Measurements from ENCODE around the gene QPCT.
A peak's percentile ranks its signal among the peaks of the same experiment; 100 is the strongest.
"Not testable (repeated sequence)": the region's sequence is repeated elsewhere in the genome, so short reads cannot be mapped to it uniquely, and the experiment has no call there.

QPCT gene

DNA sequence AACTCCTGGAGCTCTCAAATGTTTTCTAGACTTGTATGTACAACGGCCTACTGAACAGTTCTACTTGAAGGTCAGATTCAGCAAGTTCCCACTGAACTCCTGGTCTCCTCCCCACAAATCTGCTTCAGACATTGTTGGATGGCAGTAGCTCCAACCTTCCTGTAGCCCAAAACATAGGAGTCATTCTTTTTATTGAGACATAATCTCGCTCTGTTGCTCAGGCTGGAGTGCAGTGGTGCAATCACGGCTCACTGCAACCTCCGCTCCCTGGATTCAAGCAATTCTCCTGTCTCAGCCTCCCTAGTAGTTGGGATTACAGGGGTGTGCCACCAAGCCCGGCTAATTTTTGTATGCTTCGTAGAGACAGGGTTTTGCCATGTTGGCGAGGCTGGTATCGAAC is 47.3 kb downstream of the QPCT start:
- DNase-seq (ENCODE audit: low spot score) = no peak

DNA sequence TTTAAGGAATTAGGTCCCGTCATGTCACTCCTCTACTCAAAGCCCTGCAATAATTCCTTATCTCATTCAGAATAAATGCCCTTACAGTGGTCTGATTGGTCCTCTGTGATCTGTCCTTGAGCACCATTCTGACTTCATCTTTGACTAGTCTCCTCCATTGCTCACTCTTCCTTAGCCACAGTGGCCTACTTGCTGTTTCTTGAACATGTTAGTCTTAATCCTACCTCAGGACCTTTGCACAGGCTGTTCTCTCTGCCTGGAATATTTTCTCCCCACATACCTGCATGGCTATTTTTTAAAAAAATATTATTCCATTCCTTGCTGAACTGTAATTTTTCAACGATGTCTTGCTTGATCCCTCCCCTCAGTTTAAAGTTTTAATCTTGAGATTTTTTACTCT is 48.0 kb downstream of the QPCT start:
- no peak for DNase-seq (ENCODE audit: low spot score)

DNA sequence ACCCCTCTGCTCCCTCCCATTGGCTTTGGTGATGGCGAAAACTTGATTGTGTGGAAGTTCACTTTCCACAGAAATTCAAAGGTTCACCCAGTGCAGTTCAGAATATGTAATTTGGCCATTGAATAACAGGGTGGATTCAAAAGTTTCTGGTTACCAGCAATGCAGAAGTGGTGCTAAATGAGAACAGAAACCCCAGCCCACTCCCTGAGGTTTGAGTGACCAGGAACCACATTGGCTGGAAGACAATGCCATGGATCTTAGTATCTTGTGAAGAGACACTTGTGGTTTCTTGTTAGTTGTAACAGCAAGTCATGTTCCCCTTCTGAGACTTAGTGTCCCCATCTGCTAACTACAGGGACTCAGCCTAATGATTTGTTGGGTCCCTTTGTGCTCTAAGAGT is 49.8 kb downstream of the QPCT start:
- peak; percentile 19 for DNase-seq (ENCODE audit: low spot score)

DNA sequence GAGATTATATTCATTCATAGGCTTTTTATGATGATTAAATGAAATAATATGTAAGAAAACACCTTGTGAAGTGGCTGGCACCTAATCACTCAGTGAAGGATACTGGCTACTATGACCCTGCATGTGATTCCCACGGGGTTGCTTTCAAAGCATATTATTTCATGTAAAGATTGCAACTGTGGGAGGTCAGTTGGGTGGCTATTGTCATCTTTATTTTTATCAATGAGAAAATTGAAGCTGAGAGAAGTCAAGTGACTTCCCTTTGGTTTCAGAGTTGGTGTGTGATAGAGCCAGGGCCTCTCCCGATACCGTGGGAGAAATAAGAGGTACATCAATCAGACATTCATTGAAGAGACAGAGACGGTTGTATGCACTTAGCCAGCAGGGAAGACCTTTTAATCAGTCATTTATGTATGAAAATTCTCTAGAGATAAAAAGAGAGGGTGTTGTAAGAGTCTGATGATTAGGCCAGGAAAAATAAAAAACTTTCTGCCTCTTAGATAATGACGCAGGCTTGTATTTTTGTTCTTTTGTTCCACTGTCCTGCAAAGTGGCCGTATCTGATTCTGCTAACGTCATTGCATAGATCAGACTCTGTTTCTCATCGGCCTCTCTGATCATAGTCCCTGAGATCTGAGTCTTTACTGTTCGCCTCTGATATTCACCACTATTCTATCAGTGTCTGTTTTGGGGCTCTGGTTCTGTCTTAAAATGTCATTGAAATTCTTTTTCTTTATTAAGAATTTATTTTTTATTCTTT is 50.5 kb downstream of the QPCT start:
- DNase-seq (ENCODE audit: low spot score) = no peak

DNA sequence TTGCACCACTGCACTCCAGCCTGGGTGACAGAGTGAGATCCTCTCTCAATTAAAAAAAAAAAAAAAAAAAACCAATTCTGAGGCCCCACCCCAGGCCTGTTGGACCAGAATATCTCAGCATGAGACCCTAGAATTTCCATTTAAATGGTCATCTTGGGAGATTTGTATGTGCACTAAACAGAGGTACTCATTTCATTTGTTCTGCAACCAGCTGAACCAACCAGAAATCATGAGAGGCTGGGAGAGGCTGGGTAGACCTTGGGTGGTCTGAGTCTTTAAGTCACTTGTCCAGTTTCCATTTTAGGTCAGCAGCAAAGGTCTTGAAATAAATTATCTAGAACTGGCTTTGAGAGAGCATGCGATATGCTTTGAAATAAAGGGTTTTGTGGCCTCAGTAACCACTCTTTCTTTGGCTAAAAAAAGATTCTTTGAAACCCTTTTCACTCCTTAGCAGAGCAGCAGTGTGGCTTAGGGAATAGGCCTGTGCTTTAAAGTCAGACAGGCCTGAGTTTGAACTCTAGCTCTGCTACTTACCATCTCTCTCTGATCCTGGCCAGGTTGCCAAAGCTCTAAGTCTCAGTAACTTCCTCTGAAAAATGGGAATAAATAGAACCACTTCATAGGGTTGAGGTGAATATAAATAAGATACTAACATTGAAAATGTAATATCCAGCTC is 52.6 kb downstream of the QPCT start:
- DNase-seq (ENCODE audit: low spot score) = no peak

DNA sequence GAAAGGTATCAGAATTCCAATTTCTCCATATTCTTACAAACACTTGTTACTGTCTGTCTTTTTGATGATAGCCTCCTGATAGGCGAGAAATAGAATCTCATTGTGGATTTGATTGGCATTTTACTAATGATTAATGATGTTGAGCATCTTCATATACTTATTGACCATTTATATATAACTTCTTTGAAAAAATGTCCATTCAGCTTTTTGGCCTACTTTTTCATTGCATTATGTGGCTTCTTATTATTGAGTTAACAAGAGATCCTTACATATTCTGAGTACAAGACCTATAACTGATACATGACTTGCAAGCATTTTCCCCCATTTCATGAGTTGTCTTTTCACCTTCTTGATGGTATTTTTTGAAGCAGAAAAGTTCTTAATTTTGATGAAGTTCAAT is 54.6 kb downstream of the QPCT start:
- DNase-seq (ENCODE audit: low spot score) = no peak

DNA sequence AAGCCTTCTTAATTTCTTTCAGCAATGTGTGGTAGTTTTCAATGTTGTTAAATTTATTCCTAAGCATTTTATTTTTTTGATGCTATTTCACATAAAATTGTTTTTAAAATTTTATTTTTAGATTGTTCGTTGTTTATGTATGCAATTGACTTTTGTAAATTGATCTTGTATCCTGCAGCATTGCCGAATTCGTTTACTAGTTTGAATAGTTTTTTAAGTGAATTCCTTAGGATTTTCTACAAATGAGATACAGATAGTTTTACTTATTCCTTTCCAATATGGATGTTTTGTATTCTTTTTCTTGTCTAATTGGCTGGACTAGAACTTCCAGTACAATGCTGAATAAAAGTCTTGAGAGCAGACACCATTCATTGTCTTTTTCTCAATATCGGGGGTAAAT is 55.6 kb downstream of the QPCT start:
- DNase-seq (ENCODE audit: low spot score) = no peak

DNA sequence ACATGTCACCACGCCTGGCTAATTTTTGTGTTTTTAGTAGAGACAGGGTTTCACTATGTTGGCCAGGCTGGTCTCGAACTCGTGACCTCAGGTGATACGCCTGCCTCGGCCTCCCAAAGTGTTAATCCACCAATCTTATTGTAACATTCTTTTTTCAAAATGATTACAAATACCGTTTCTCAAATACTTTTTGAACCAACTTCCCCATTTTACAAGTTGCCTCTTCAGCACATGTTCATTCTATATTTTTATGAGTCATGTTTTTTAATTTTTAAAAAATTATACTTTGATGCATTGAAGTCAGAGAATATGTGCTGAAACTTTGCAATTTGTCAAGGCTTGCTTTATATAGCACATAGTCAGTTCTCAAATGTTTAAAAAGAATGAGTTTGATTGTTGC is 58.2 kb downstream of the QPCT start:
- DNase-seq (ENCODE audit: low spot score) = no peak

DNA sequence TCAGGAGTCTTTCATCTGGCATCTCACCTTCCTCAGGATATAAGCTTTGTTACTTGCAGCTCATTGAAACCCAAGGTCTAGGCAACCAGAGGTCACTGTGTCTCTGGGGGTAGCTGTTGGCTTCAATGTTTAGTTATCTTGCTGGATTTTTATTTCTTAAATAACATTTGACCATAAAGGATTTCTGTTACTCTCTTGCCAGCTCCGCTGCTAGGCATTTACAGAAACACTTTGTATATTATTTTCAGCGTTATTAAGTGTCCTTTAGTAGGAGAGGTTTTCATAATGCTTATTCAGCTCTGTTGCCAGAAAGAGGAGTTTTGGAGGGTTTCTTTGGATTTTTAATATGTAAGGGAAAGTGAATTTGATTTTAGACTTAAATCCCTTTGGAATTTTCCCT is 61.4 kb downstream of the QPCT start:
- DNase-seq (ENCODE audit: low spot score) = no peak

DNA sequence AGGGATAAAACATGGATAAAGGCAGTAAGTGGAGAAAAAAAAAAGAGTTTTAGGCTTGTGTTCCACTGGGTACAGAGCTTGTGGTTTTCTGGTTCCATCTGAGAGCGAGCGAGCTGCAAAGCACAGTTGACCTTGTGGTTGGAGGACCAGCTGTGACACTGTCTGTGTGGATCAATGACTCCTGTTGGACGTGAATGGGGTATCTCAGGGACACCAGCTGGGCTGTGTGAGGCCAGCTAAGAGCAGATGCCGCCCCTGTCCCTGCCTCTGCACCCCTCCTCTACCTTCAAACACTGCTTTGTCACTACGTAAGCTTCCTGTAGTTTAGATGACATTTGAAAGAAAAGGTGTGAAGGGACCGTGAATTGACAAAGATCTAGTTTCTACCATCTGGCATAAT is 67.8 kb downstream of the QPCT start:
- no peak for DNase-seq (ENCODE audit: low spot score)

DNA sequence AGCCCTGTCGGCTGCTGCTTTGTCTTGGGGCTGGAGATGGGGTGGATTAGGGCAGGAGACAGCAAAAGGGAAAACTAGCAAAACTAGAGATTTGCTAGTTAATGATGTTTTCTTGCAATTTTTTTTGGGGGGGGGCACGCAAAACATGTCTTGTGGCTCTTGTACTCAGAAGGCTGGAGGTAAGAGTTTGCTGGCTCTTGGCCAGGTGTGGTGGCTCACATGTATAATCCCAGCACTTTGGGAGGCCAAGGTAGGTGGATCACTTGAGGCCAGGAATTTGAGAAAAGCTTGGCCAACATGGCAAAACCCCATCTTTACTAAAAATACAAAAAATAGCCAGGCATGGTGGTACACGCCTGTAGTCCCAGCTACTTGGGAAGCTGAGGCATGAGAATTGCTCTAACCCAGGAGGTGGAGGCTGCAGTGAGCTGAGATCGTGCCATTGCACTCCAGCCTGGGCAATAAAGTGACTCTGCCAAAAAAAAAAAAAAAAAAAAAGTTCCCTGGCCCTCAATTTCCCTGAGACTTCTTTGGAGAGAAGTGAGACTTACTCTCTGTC is 69.6 kb downstream of the QPCT start:
- not testable (repeated sequence) for DNase-seq (ENCODE audit: low spot score)

DNA sequence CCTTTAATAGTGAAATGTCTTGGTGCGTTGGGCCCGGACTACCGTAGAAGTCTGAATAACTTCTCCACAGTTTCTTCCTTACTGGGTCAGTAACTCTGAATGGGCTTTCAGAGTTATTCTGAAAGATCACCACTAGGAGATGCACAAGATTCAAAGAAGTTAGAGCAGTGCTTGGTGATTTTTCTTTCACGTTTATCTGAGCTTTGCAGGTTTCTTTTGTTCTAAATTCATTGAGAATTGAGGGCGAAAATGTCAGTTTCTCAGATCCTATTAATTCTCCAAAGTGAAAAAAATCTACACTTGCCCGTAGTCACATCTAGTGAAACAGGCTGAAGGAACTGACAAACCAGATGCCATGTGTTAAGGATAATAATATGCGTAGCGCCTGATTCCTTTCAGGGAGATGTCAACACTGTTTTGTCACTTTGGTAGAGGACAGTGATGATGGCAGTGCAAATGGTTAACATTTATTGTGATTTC is 70.1 kb downstream of the QPCT start:
- peak; percentile 31 for DNase-seq (ENCODE audit: low spot score)

DNA sequence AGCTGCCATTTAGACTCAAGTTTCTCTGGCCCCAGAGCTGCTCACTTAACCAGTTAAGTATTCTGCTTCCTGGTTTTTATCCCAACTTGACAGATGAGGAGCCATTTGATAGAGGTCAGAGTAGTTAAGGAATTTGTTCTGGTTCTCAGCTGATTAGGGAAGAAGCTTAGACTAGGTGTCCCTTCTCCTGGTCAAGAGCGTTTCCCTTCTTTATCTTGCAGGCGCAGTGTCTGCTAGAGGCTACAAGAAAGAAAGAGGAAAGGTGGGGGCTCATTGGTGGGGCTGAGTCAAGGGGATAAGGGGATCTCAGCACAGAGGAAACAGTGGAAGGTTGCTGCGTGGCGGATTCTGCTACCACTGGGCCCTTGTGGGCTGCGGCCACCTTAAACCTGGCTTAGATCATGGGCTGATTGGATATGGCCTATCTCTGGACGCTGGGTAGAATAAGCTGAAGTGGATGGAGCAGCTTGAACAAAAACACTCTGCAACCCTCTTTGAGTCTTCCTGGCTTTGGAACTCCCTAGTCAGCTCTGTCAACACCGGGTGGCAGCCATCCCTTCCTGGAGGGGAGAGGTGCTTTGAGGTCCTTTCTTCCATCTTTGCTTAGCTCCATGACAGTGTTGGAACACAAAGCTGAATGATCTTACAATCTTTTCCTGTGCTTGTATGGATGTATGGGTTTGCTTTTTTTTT is 70.8 kb downstream of the QPCT start:
- DNase-seq (ENCODE audit: low spot score) = no peak

DNA sequence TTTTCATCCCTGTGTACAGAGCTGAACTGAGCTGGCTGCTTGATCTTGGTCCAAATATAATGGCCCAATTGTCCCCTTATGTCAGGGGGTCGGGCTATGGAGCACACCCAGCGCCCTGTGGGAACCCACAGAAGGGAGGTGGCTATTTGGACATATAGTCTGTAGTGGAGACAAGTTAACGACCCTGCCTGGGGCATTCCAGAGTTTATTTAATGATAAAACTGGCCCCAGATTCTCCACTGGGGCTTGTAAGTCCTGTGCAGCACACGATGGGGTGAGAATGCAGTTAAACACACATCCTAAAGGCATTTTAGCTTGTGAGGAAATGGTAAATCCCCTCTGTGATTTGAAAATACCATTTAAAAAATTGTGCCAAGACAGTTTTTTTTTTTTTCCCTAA is 72.9 kb downstream of the QPCT start:
- DNase-seq (ENCODE audit: low spot score) = no peak

DNA sequence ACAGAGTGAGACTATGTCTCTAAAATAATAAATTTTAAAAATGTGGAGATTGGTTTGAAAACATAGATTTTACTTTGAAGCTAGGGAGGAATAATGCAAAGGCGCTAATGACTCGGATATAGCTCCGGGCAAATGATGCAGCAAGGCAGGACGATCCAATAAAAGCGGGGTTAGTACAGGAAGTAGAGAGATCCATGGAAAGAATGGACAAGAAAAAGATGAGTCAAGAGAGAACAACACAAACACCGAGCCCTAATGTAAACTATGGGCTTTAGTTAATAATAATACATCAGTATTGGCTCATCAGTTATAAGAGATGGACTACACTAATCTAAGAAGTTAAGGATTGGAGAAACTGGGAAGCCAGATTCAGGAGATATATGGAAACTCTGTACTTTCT is 74.5 kb downstream of the QPCT start:
- no peak for DNase-seq (ENCODE audit: low spot score)

DNA sequence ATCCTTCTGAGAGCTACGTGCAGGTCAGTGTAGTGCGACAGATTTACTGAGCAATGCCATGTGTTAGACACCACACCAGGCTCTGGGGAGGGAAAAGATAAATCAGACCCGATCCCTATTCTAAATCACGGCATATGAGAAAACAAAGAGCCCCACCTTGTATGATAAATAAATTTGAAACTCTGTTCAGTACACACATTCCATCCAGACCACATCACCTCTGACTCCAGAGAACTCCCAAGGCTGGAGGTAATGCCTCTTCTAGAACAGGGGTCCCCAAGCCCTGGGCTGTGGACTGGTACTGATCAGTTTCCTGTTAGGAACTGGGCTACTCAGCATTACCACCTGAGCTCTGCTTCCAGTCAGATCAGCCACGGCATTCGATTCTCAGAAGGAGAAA is 77.3 kb downstream of the QPCT start:
- DNase-seq (ENCODE audit: low spot score) = no peak

DNA sequence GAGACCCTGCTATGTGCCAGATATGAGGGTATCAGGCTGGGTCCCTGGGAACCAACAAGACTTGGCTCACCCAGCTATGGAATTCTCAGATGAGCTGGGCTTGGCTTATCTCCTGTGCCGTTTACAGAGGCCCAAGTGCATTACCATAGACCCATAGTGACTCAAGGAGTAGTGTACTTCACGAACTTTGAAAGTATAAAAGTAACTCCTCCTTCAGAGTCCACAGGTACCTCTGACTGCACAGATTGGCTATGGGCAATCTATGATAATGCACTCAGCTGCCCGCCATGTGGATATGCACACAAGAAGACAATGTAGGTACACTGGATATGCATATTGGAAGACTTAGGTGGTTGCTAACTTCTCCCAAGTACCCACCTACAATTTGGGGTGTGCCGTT is 78.4 kb downstream of the QPCT start:
- DNase-seq (ENCODE audit: low spot score) = no peak

All from globus pallidus (tissue), 1 donor.